HepG2 (cell line): ENCODE results near the gene CARS1. TPM values are rescaled to one million over a fixed set of nuclear protein-coding genes. Genes with fewer than 3 reads are reported as not detected.

ENCODE experiments used
- ATAC-seq: fragments of 200-7000 bp; cut with Tn5 transposase; 3 replicates; pipeline ENCODE4 v1.9.1; 2020; ENCODE audit warnings: mild to moderate bottlenecking, moderate library complexity
- BruUV-seq: library from RNA; stranded (reverse); fragments of 400-500 nt; replicated peaks from 2 replicates; lab custom pipeline; 2021; lab: Mats Ljungman, UMichigan
- CTCF ChIA-PET: fragments of 300-600 bp; formaldehyde crosslinking; extraction: SDS; loops from one replicate; lab custom pipeline; 2021; ENCODE audit warnings: low total read pairs, inconsistent platforms, low intra/inter-chr PET ratio; lab: Yijun Ruan, JAX
- POLR2A ChIA-PET: fragments of 350-600 bp; sonication (Branson Sonifier 250); formaldehyde crosslinking; loops from one replicate; lab custom pipeline; 2020; ENCODE audit warnings: antibody characterized with exemption, inconsistent platforms; lab: Yijun Ruan, JAX
- DNase-seq: peaks from one replicate; pipeline ENCODE4 v3.0.0-alpha.2; 2015; ENCODE audit warnings: low spot score
- FAIRE-seq: peaks from 3 replicates; lab custom pipeline; 2011; peaks lifted over from hg19 to GRCh38; lab: Jason Lieb, UNC
- H2AFZ ChIP-seq: one replicate; pipeline ENCODE4 v1.6.1; 2011; ENCODE audit warnings: low read length, inconsistent platforms
- H3K27ac ChIP-seq: fragments of 300-600 bp; 3 replicates; pipeline ENCODE4 v1.8.0; 2011; ENCODE audit warnings: mixed run types, mild to moderate bottlenecking, mixed read lengths, low read length, inconsistent platforms; ENCODE audit not compliant: insufficient read depth; ENCODE audit errors: extremely low read length
- H3K27me3 ChIP-seq, 2 experiments: fragments of 200-600 bp in 1 of 2; 2 replicates in 1 of 2; 3 replicates in 1 of 2; pipeline versions ENCODE4 v1.6.0 to v1.8.0; 2011; ENCODE audit warnings: low read length in 2 of 2, mild to moderate bottlenecking in 2 of 2, moderate library complexity in 2 of 2, inconsistent platforms in 1 of 2; ENCODE audit not compliant: insufficient read depth in 2 of 2, control insufficient read depth in 1 of 2
- H3K36me3 ChIP-seq, 2 experiments: fragments of 200-600 bp in 1 of 2; replicated peaks in 1 of 2; 2 replicates in 1 of 2; 3 replicates in 1 of 2; pipeline versions ENCODE4 v1.5.1 to v1.8.0; 2011; ENCODE audit warnings: low read length in 2 of 2, inconsistent platforms in 1 of 2; ENCODE audit not compliant: insufficient read depth in 2 of 2, control insufficient read depth in 1 of 2
- H3K4me1 ChIP-seq: 2 replicates; pipeline ENCODE4 v1.5.1; 2012; ENCODE audit warnings: low read length, inconsistent platforms; ENCODE audit not compliant: insufficient read depth
- H3K4me2 ChIP-seq: 2 replicates; pipeline ENCODE4 v1.6.0; 2011; ENCODE audit warnings: low read depth, low read length, inconsistent platforms
- H3K4me3 ChIP-seq, 3 experiments: fragments of 200-600 bp in 1 of 3; sonication (generic), shearing (Covaris generic) in 1 of 3; replicated peaks in 1 of 3; 2 replicates each; pipeline ENCODE4 v1.5.1; 2011 to 2016; ENCODE audit warnings: low read length in 3 of 3, inconsistent platforms in 2 of 3, low read depth in 2 of 3, mild to moderate bottlenecking in 2 of 3, control low read depth in 1 of 3, mixed read lengths in 1 of 3; ENCODE audit not compliant: insufficient read depth in 1 of 3
- H3K79me2 ChIP-seq: one replicate; pipeline ENCODE4 v1.6.1; 2011; ENCODE audit warnings: low read length, inconsistent platforms; ENCODE audit not compliant: insufficient read depth
- H3K9ac ChIP-seq: 2 replicates; pipeline ENCODE4 v1.6.0; 2011; ENCODE audit warnings: mild to moderate bottlenecking, low read depth, low read length, inconsistent platforms; ENCODE audit not compliant: insufficient read depth
- H3K9me3 ChIP-seq: 2 replicates; pipeline ENCODE4 v1.5.1; 2012; ENCODE audit warnings: mild to moderate bottlenecking, low read length
- H4K20me1 ChIP-seq: 2 replicates; pipeline ENCODE4 v1.6.0; 2011; ENCODE audit warnings: inconsistent platforms, mild to moderate bottlenecking, low read length, moderate library complexity; ENCODE audit not compliant: insufficient read depth
- AGO2 ChIP-seq: fragments of 200-400 bp; formaldehyde crosslinking; optimal IDR thresholded peaks from 2 replicates; pipeline ENCODE3; 2017; ENCODE audit warnings: mild to moderate bottlenecking, low read depth, low read length, moderate library complexity
- CBFB ChIP-seq: sonication (generic); formaldehyde crosslinking; IDR thresholded peaks from 2 replicates; pipeline ENCODE4 v1.4.0; 2020; ENCODE audit warnings: missing genetic modification reagents
- CBX5 ChIP-seq: sonication (generic); formaldehyde crosslinking; IDR thresholded peaks from 2 replicates; pipeline ENCODE4 v1.4.0; 2020; ENCODE audit warnings: missing genetic modification reagents, borderline replicate concordance
- CENPX ChIP-seq: sonication (generic); formaldehyde crosslinking; IDR thresholded peaks from 2 replicates; pipeline ENCODE4 v1.9.0; 2021; ENCODE audit warnings: mild to moderate bottlenecking, missing genetic modification reagents, moderate library complexity
- E2F5 ChIP-seq: sonication (generic); formaldehyde crosslinking; conservative IDR thresholded peaks from 2 replicates; pipeline ENCODE4 v1.4.0; 2020; ENCODE audit warnings: missing genetic modification reagents
- RARG ChIP-seq: sonication (generic); formaldehyde crosslinking; IDR thresholded peaks from 2 replicates; pipeline ENCODE4 v1.4.0; 2020; ENCODE audit warnings: low read depth, mild to moderate bottlenecking, missing genetic modification reagents
- RXRA ChIP-seq: sonication (generic); formaldehyde crosslinking; IDR thresholded peaks from 2 replicates; pipeline ENCODE4 v1.5.1; 2020; ENCODE audit warnings: missing genetic modification reagents
- SOX5 ChIP-seq: IDR thresholded peaks from 2 replicates; pipeline ENCODE4 v1.6.1; 2016; ENCODE audit warnings: borderline replicate concordance
- ZNF12 ChIP-seq: sonication (generic); formaldehyde crosslinking; IDR thresholded peaks from 2 replicates; pipeline ENCODE4 v1.5.0; 2020; ENCODE audit warnings: missing genetic modification reagents
- ZNF24 ChIP-seq: fragments of 450-650 bp; IDR thresholded peaks from 2 replicates; pipeline ENCODE4 v1.6.1; 2017; ENCODE audit warnings: antibody characterized with exemption, mild to moderate bottlenecking
- ZNF329 ChIP-seq: sonication (generic); formaldehyde crosslinking; IDR thresholded peaks from 2 replicates; pipeline ENCODE4 v1.9.0; 2021; ENCODE audit warnings: low read depth, mild to moderate bottlenecking, missing genetic modification reagents
- ZNF430 ChIP-seq: sonication (generic); formaldehyde crosslinking; IDR thresholded peaks from 2 replicates; pipeline ENCODE4 v1.9.0; 2021; ENCODE audit warnings: mild to moderate bottlenecking, missing genetic modification reagents
- ZNF530 ChIP-seq: sonication (generic); formaldehyde crosslinking; IDR thresholded peaks from 2 replicates; pipeline ENCODE4 v1.5.0; 2020; ENCODE audit warnings: low read depth, mild to moderate bottlenecking, missing genetic modification reagents
- ZSCAN20 ChIP-seq: sonication (generic); formaldehyde crosslinking; IDR thresholded peaks from 2 replicates; pipeline ENCODE4 v1.4.0; 2020; ENCODE audit warnings: missing genetic modification reagents, mild to moderate bottlenecking, borderline replicate concordance
- WGBS: methylation state at CpG from one replicate; pipeline ENCODE4 v1.1.6; 2017; ENCODE audit warnings: low lambda C conversion rate; 5-methylcytosine and 5-hydroxymethylcytosine counted together
- in situ Hi-C: cut with HindIII; loops from 2 replicates; pipeline ENCODE4 v1.10.0; 2017; ENCODE audit warnings: low pct_unique_long_range_greater_than_20kb; ENCODE audit not compliant: extremely low pct_ligation_motif_present
- intact Hi-C: fragments of 100-400 bp; cut with micrococcal nuclease; formaldehyde crosslinking; loops from one replicate; pipeline ENCODE4 v1.10.0; 2022; ENCODE audit not compliant: unreplicated experiment
- polyA plus RNA-seq, 8 experiments: library from polyadenylated mRNA; depleted of rRNA in 3 of 8; stranded (reverse) in 7 of 8; unstranded in 1 of 8; fragments of >200 nt; fragmentation: Illumina TruSeq in 4 of 8; extraction: Trizol in 4 of 8; gene quantifications; 2 replicates each; pipeline versions ENCODE4 v1.2.1 to v1.2.3, GENCODE V29; 2011 to 2016; ENCODE audit warnings: low read depth in 4 of 8, missing spikeins in 1 of 8, mixed read lengths in 1 of 8; ENCODE audit not compliant: insufficient read depth in 1 of 8
- total RNA-seq, 5 experiments: library from RNA; depleted of rRNA; stranded (reverse); fragments of >200 nt; fragmentation: Illumina TruSeq; extraction: Trizol; gene quantifications; 2 replicates each; pipeline ENCODE4 v1.2.3, GENCODE V29; 2016; ENCODE audit warnings: low read depth in 1 of 5
- TF ChIP-seq, protein P1 (sequence below): sonication (generic); formaldehyde crosslinking; IDR thresholded peaks from 2 replicates; pipeline ENCODE4 v1.5.1; 2020; ENCODE audit warnings: mild to moderate bottlenecking, missing genetic modification reagents, moderate library complexity
- TF ChIP-seq, protein P2 (sequence below): IDR thresholded peaks from 2 replicates; pipeline ENCODE4 v1.6.1; 2016; ENCODE audit warnings: missing biosample characterization, missing genetic modification reagents, low read depth

CARS1 gene
- total and polyA plus RNA-seq, 2 of the 13 experiments (the other 11 are each of a cell fraction or from before 2014, with no cell fraction given), result 33.8 to 47.0 TPM

- Histone ChIP-seq H3K27me3 (no peaks in the 10 kb centered on the region), H3K27ac (no peak overlapping the region), H3K9me3 (no peaks in the 10 kb centered on the region), H3K36me3 (peaks cover 15 to 63% of the 10 kb centered on the region in 2 experiments), H4K20me1 (no peaks in the 10 kb centered on the region), H2AFZ (no peak overlapping the region), H3K4me1 (no peaks in the 10 kb centered on the region), H3K4me3 (no peak overlapping the region), H3K4me2 (no peak overlapping the region), H3K9ac (no peak overlapping the region), H3K79me2 (no peaks in the 10 kb centered on the region)
- ATAC-seq (no peak; the same call in 2 of the 3 replicates), DNase-seq (no peak), FAIRE-seq (no peak)
- TF ChIP-seq CENPX (no peak), AGO2 (peak; percentile 39)
- WGBS, result 93% methylated on average over 13 of the region's 13 CpGs
- CTCF ChIA-PET, result no interaction called here
- POLR2A ChIA-PET, result no interaction called here
- in situ Hi-C loops (no loop called here), intact Hi-C loops (no loop called here)
- BruUV-seq, result TSS peak; percentile 31
These were observed 46.5 kb downstream of the CARS1 start for GRCh38 chr11:3010521-3011275.

GRCh38 chr11:3010004-3010403 lies 47.2 kb downstream of the CARS1 start:
- in situ Hi-C loops (no loop called here), intact Hi-C loops (no loop called here)
- Histone ChIP-seq H4K20me1 (no peaks in the 10 kb centered on the region), H3K4me3 (no peak overlapping the region), H3K27ac (no peak overlapping the region), H2AFZ (no peak overlapping the region), H3K4me2 (no peak overlapping the region), H3K9ac (no peak overlapping the region), H3K9me3 (no peaks in the 10 kb centered on the region), H3K36me3 (peaks cover 10 to 61% of the 10 kb centered on the region in 2 experiments), H3K4me1 (no peaks in the 10 kb centered on the region), H3K79me2 (no peaks in the 10 kb centered on the region), H3K27me3 (no peaks in the 10 kb centered on the region)
- BruUV-seq, result no TSS peak
- POLR2A ChIA-PET, result no interaction called here
- no peak for FAIRE-seq
- TF ChIP-seq CBFB (no peak), ZNF530 (CRISPR knock-in tag) (no peak), ZNF12 (CRISPR knock-in tag) (no peak), ZNF24 (no peak), ZSCAN20 (CRISPR knock-in tag) (no peak), CBX5 (no peak), RXRA (no peak), SOX5 (CRISPR knock-in tag) (no peak), E2F5 (CRISPR knock-in tag) (no peak), RARG (CRISPR knock-in tag) (no peak), ZNF329 (CRISPR knock-in tag) (no peak), ZNF430 (no peak)
- TF ChIP-seq, protein P1, sequence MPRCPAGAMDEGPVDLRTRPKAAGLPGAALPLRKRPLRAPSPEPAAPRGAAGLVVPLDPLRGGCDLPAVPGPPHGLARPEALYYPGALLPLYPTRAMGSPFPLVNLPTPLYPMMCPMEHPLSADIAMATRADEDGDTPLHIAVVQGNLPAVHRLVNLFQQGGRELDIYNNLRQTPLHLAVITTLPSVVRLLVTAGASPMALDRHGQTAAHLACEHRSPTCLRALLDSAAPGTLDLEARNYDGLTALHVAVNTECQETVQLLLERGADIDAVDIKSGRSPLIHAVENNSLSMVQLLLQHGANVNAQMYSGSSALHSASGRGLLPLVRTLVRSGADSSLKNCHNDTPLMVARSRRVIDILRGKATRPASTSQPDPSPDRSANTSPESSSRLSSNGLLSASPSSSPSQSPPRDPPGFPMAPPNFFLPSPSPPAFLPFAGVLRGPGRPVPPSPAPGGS (CRISPR knock-in tag), result no peak
- TF ChIP-seq, protein P2, sequence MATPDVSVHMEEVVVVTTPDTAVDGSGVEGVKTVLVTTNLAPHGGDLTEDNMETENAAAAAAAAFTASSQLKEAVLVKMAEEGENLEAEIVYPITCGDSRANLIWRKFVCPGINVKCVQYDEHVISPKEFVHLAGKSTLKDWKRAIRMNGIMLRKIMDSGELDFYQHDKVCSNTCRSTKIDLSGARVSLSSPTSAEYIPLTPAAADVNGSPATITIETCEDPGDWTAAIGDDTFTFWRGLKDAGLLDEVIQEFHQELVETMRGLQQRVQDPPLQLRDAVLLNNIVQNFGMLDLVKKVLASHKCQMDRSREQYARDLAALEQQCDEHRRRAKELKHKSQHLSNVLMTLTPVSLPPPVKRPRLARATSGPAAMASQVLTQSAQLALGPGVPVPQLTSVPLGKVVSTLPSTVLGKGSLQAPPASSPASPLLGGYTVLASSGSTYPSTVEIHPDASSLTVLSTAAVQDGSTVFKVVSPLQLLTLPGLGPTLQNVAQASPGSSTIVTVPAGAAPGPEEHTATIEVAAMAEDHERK (CRISPR knock-in tag), result no peak
- no peak; the same call in 2 of the 3 replicates for ATAC-seq
- no peak for DNase-seq
- 98% methylated on average over 10 of the region's 13 CpGs for WGBS
- CTCF ChIA-PET, result no interaction called here
